ENCODE data around the gene PCSK1. TPM values are rescaled to one million over a fixed set of nuclear protein-coding genes. Genes with fewer than 3 reads are reported as not detected.

The PCSK1 gene
- total and polyA plus RNA-seq, 2 donors (not counting 3 experiments of a cell fraction or from before 2014, with no cell fraction given) = 0.95 to 8.7 TPM

GRCh38 chr5:96458176-96458575 is 25.1 kb upstream of the PCSK1 start:
- Histone ChIP-seq H3K27me3 (ENCODE audit: control insufficient read depth in 2 of 2, insufficient read depth in 2 of 2, low read length in 2 of 2) (no peaks in the 10 kb centered on the region), H3K9me3 (replicated peaks; ENCODE audit: control insufficient read depth, insufficient read depth, low read length) (no peaks in the 10 kb centered on the region), H3K79me2 (ENCODE audit: control insufficient read depth, insufficient read depth, low read length) (no peaks in the 10 kb centered on the region), H3K27ac (ENCODE audit: insufficient read depth, low read depth, low read length) (no peak overlapping the region), H4K20me1 (replicated peaks; ENCODE audit: control insufficient read depth, extremely low read depth, insufficient read depth, low read length) (no peaks in the 10 kb centered on the region), H3K9me1 (replicated peaks; ENCODE audit: control insufficient read depth, extremely low read depth, insufficient read depth, low read length) (no peaks in the 10 kb centered on the region), H3K36me3 (ENCODE audit: control insufficient read depth in 2 of 2, extremely low read depth in 1 of 2, insufficient read depth in 2 of 2, low read length in 2 of 2) (no peaks in the 10 kb centered on the region), H3K9ac (replicated peaks; ENCODE audit: extremely low read depth, insufficient read depth, low read length) (no peak overlapping the region), H2AFZ (ENCODE audit: low read depth, low read length) (no peak overlapping the region), H3K4me3 (replicated peaks in 1 of 3; ENCODE audit: insufficient read depth in 1 of 3, low read depth in 1 of 3, low read length in 3 of 3) (no peak overlapping the region), H3K4me2 (ENCODE audit: insufficient read depth, low read length) (no peak overlapping the region), H3K4me1 (ENCODE audit: control insufficient read depth, extremely low read depth, insufficient read depth, low read length) (no peaks in the 10 kb centered on the region)
- no peak for DNase-seq (ENCODE audit: low read depth, low spot score)
- intact Hi-C loops (cut with micrococcal nuclease) = no loop called here
- dilution Hi-C loops (cut with MboI; ENCODE audit: extremely low pct_ligation_motif_present, low sequenced_read_pairs) = no loop called here
- TF ChIP-seq POLR2AphosphoS5 (IDR thresholded peaks at IDR 0.05; ENCODE audit: insufficient read depth, low read depth, low read length) (no peak), POLR2A (IDR thresholded peaks at IDR 0.05; ENCODE audit: low read depth, low read length) (no peak), JUN (IDR thresholded peaks at IDR 0.05; ENCODE audit: borderline replicate concordance, insufficient read depth, insufficient read length, low read depth) (no peak), MAX (IDR thresholded peaks at IDR 0.05; ENCODE audit: insufficient read depth, insufficient read length) (no peak), MYC (IDR thresholded peaks at IDR 0.05; ENCODE audit: low read depth, low read length) (no peak), CTCF (IDR thresholded peaks at IDR 0.05; ENCODE audit: extremely low read depth in 1 of 2, insufficient read depth in 1 of 2, low read depth in 1 of 2, low read length in 2 of 2) (no peak), FOS (IDR thresholded peaks at IDR 0.05; ENCODE audit: borderline replicate concordance, insufficient read depth, low read length) (no peak), GATA2 (IDR thresholded peaks at IDR 0.05; ENCODE audit: insufficient read depth, insufficient read length, low read depth, low read length) (no peak), EZH2 (IDR thresholded peaks at IDR 0.05; ENCODE audit: borderline replicate concordance, low read depth, low read length, severe bottlenecking) (no peak)
- no peak for FAIRE-seq
- BruUV-seq (replicated peaks) = no TSS peak
- POLR2A ChIA-PET = no interaction called here
- CTCF ChIA-PET = no interaction called here
